OCI-LY3 (cell line): ENCODE results near the gene PEBP1.

Experiments used
- H2AFZ ChIP-seq: fragments of 200-600, 300-600 bp; shearing (Covaris generic); 2 replicates; pipeline ENCODE4 v1.6.0; 2014; ENCODE audit warnings: antibody characterized with exemption, low read depth, low read length
- H3K27ac ChIP-seq: fragments of 200-600, 300-600 bp; sonication (generic); 2 replicates; pipeline ENCODE4 v1.5.1; 2014; ENCODE audit warnings: mild to moderate bottlenecking, low read length, moderate library complexity, mixed read lengths
- H3K27me3 ChIP-seq: fragments of 200-600, 300-600 bp; sonication (generic); 2 replicates; pipeline ENCODE4 v1.6.1; 2014; ENCODE audit warnings: low read depth, low read length, mixed read lengths
- H3K36me3 ChIP-seq: fragments of 200-600, 300-600 bp; sonication (generic); replicated peaks from 2 replicates; pipeline ENCODE3; 2014; ENCODE audit warnings: low read depth, low read length, mixed read lengths
- H3K4me1 ChIP-seq: fragments of 300-600, 200-600 bp; sonication (generic); 2 replicates; pipeline ENCODE4 v1.6.1; 2014; ENCODE audit warnings: low read length, mixed read lengths
- H3K4me2 ChIP-seq: fragments of 200-600, 300-600 bp; sonication (generic); 2 replicates; pipeline ENCODE4 v1.6.1; 2014; ENCODE audit warnings: low read length, mixed read lengths
- H3K4me3 ChIP-seq: fragments of 300-600, 200-600 bp; sonication (generic); 2 replicates; pipeline ENCODE4 v1.5.1; 2014; ENCODE audit warnings: antibody characterized with exemption, mild to moderate bottlenecking, low read length, moderate library complexity
- H3K79me2 ChIP-seq: fragments of 300-600, 200-600 bp; shearing (Covaris generic); 2 replicates; pipeline ENCODE4 v1.6.1; 2014; ENCODE audit warnings: mild to moderate bottlenecking, low read length, mixed read lengths
- H3K9ac ChIP-seq: fragments of 300-600, 200-600 bp; shearing (Covaris generic); 2 replicates; pipeline ENCODE4 v1.6.0; 2014; ENCODE audit warnings: mild to moderate bottlenecking, low read length, moderate library complexity
- H3K9me3 ChIP-seq: fragments of 200-600, 300-600 bp; shearing (Covaris generic); 2 replicates; pipeline ENCODE4 v1.6.1; 2014; ENCODE audit warnings: low read length, mixed read lengths; ENCODE audit not compliant: insufficient read depth
- H4K20me1 ChIP-seq: fragments of 200-600, 300-600 bp; sonication (generic); 2 replicates; pipeline ENCODE4 v1.6.1; 2016; ENCODE audit warnings: low read length, mixed read lengths; ENCODE audit not compliant: insufficient read depth
- CTCF ChIP-seq: fragments of 200-600, 300-600 bp; sonication (generic); IDR thresholded peaks from 2 replicates; pipeline ENCODE4 v1.5.1; 2014; ENCODE audit warnings: antibody characterized with exemption, low read length, low read depth
- EZH2phosphoT487 ChIP-seq: fragments of 200-600 bp; shearing (Covaris generic); IDR thresholded peaks from 2 replicates; pipeline ENCODE4 v1.6.1; 2018; ENCODE audit warnings: antibody characterized with exemption, mixed run types, low read depth

The PEBP1 gene

DNA sequence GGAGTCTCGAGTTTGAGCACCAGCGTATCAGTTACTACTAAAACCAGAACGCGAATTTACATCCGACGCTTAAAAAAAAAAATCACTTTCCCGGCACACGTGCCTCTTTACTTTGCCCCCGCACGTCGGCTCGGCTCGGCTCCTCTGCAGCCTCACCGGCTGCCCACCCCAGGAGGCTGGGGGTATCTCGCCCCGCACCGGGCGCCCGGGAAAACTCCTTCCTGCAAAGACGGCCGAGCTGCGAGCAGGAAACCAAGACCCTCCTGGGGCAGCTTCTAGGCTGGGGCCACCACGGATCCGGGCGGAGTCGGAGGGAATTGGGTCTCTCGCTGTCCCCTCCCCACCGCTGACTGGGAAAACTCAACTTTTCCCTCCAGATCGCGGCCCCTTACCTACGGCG lies 32.7 kb upstream of the PEBP1 start:
- peak overlapping the region; percentile 68 for H3K9ac ChIP-seq
- H3K27me3 ChIP-seq: peaks cover 7% of the 10 kb centered on the region; the same call in 1 of the 2 replicates
- H4K20me1 ChIP-seq: no peaks in the 10 kb centered on the region
- no peak overlapping the region for H3K27ac ChIP-seq
- 0 out of 2 replicates have a peak, but pooled peaks cover 3% of the 10 kb centered on the region for H3K4me1 ChIP-seq
- H3K4me2 ChIP-seq: peak overlapping the region; percentile 98
- no peaks in the 10 kb centered on the region for H3K9me3 ChIP-seq
- H3K36me3 ChIP-seq: no peaks in the 10 kb centered on the region
- TF ChIP-seq EZH2phosphoT487: no peak
- TF ChIP-seq CTCF: no peak
- no peaks in the 10 kb centered on the region for H3K79me2 ChIP-seq
- peak overlapping the region; percentile 86 for H3K4me3 ChIP-seq
- H2AFZ ChIP-seq: peak overlapping the region; percentile 84; the same call in 1 of the 2 replicates

DNA sequence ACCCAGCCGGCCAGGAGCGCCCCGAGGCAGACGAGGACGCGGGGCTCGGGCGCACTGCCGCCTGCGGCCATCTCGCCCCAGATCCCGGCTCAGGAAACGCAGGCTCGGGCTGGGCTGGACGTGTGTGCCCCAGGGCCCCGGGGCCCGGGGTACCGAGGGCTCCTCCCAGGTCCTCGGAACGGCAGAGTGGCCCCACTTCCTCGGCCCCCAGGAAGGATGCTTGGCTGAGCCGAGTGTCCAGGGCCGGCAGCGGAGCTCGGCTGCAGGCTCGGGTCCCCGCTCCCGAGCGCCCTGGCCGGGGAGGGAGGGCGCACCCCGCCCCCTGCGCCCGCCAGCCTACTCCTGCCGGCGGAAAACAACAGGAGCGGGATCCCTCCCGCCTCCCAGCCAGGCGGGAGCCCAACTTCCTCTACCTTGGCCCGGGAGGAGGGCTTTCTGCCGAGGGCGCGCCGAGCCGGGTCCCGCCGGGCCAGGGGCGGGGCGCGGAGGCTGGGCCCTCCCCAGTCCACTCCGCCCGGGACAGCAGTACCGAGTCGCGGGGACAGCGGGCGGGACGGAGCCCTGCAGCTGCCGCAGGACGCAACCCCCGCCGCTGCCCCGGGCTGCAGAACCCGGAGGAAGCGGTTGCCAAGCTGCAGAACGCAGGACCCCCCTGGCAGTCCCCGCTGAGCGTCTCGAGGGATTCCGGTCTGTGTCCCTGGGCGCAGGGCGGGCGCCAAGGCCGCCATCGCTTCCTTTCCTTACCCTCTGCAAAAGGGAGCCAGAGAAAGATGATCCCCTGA lies 32.1 kb upstream of the PEBP1 start, which contains the start of gene VSIG10:
TSS of gene VSIG10 (minus strand) at position 411 of the 782 bp plus-strand sequence. CDS start at position 71, 340 bp downstream.
- H3K4me1 ChIP-seq: 0 out of 2 replicates have a peak, but pooled peaks cover 3% of the 10 kb centered on the region
- H3K27ac ChIP-seq: no peak within 1 kb of the TSS
- H4K20me1 ChIP-seq: no peaks in the 10 kb centered on the region
- TF ChIP-seq EZH2phosphoT487 (no peak), CTCF (no peak)
- H3K9me3 ChIP-seq: no peaks in the 10 kb centered on the region
- peak within 1 kb of the TSS; percentile 68 for H3K9ac ChIP-seq
- H3K36me3 ChIP-seq: no peaks in the 10 kb centered on the region
- peak within 1 kb of the TSS; percentile 84 for H2AFZ ChIP-seq
- H3K79me2 ChIP-seq: no peaks in the 10 kb centered on the region
- peak within 1 kb of the TSS; percentile 86 for H3K4me3 ChIP-seq
- peak within 1 kb of the TSS; percentile 98 for H3K4me2 ChIP-seq
- peaks cover 7% of the 10 kb centered on the region; the same call in 1 of the 2 replicates for H3K27me3 ChIP-seq

DNA sequence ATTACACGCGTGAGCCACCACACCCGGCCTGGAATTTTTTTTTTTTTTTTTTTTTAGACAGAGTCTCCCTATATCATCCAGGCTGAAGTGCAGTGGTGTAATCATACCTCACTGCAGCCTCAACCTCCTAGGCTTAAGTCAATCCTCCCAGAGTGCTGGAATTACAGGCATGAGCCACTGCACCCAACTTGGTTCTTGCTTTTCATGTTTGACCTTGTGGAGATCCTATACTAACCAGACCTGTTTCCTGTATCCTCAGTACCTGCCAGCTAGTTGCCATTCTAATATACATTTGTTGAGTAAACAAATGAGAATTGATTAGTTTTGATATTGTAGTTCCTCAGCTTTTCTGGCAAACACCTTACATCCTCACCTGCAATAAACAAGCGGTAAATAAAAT lies 28.9 kb upstream of the PEBP1 start:
- no peak overlapping the region for H3K27ac ChIP-seq
- no peaks in the 10 kb centered on the region for H3K36me3 ChIP-seq
- no peaks in the 10 kb centered on the region for H4K20me1 ChIP-seq
- H3K9me3 ChIP-seq: no peaks in the 10 kb centered on the region
- H3K4me3 ChIP-seq: no peak overlapping the region
- TF ChIP-seq CTCF: no peak
- no peak for TF ChIP-seq EZH2phosphoT487
- H3K9ac ChIP-seq: no peak overlapping the region
- peaks cover 7% of the 10 kb centered on the region; the same call in 1 of the 2 replicates for H3K27me3 ChIP-seq
- H3K4me1 ChIP-seq: 0 out of 2 replicates have a peak, but pooled peaks cover 3% of the 10 kb centered on the region
- H2AFZ ChIP-seq: no peak overlapping the region
- H3K4me2 ChIP-seq: no peak overlapping the region
- no peaks in the 10 kb centered on the region for H3K79me2 ChIP-seq

GRCh38 chr12:118107694-118108093 lies 28.2 kb upstream of the PEBP1 start:
- no peak overlapping the region for H2AFZ ChIP-seq
- no peaks in the 10 kb centered on the region for H3K36me3 ChIP-seq
- no peak overlapping the region for H3K27ac ChIP-seq
- no peak overlapping the region for H3K4me2 ChIP-seq
- H3K4me3 ChIP-seq: no peak overlapping the region
- no peaks in the 10 kb centered on the region for H3K79me2 ChIP-seq
- TF ChIP-seq CTCF (no peak), EZH2phosphoT487 (no peak)
- H3K9ac ChIP-seq: no peak overlapping the region
- 0 out of 2 replicates have a peak, but pooled peaks cover 3% of the 10 kb centered on the region for H3K4me1 ChIP-seq
- H3K27me3 ChIP-seq: peaks cover 2% of the 10 kb centered on the region; the same call in 1 of the 2 replicates
- no peaks in the 10 kb centered on the region for H4K20me1 ChIP-seq
- no peaks in the 10 kb centered on the region for H3K9me3 ChIP-seq
